NCI-H82 (cell line): Measurements from ENCODE around the gene RBBP5.
A peak's percentile ranks its signal among the peaks of the same experiment; 100 is the strongest.

Source experiments
- DNase-seq: peaks from one replicate; lab custom pipeline; 2025; lab: John Stamatoyannopoulos, UW

Gene RBBP5

GRCh38 chr1:205074084-205074483, 47.7 kb downstream of the RBBP5 start:
- no peak for DNase-seq

DNA sequence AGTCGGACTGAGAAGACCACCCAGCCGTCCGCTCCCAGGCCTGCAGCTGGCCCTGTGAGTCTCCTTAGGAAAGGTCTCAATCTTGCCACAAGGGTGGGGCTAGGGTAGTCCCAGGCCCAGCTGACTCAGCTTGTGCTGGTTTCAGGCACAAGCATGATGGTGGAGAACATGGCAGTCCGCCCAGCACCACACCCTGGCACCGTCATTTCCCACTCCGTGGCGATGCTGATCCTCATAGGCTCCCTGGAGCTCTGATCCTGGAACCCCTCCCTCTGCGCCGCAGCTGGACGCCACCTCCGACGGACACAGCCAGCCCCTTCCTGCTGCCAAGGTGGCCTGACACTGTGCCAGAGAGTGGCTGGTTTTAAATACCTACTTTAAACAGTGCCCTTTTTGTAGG, 48.3 kb downstream of the RBBP5 start:
- no peak for DNase-seq

GRCh38 chr1:205072881-205073280, 48.9 kb downstream of the RBBP5 start:
- DNase-seq = no peak

GRCh38 chr1:205072286-205072685, 49.5 kb downstream of the RBBP5 start:
- DNase-seq = no peak

- DNase-seq = no peak
Observed at GRCh38 chr1:205071801-205072200, 50.0 kb downstream of the RBBP5 start.

DNA sequence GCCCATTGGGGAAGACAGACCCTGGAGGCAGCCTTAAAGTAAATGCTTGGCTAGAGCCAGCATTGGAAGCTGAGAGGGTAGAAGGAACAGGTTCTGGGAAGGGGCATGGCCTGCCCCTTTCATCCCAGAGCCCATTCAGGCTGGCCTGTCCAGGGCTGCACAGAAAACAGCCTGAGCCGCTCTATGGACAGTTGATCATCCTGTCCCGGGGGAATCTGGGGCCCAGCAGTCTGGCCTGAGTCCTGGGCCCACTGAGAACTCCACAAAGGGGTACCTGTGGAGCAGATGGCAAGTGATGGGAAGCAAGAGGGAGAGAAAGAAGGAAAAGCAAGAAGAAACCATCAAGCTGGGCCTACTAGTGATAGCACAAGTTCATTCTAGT, 50.8 kb downstream of the RBBP5 start:
- no peak for DNase-seq

GRCh38 chr1:205069371-205070125, 52.2 kb downstream of the RBBP5 start:
- DNase-seq = no peak

- no peak for DNase-seq
Observed at GRCh38 chr1:205068457-205069040, 53.2 kb downstream of the RBBP5 start.

- DNase-seq = no peak
Observed at GRCh38 chr1:205068001-205068400, 53.8 kb downstream of the RBBP5 start.

DNA sequence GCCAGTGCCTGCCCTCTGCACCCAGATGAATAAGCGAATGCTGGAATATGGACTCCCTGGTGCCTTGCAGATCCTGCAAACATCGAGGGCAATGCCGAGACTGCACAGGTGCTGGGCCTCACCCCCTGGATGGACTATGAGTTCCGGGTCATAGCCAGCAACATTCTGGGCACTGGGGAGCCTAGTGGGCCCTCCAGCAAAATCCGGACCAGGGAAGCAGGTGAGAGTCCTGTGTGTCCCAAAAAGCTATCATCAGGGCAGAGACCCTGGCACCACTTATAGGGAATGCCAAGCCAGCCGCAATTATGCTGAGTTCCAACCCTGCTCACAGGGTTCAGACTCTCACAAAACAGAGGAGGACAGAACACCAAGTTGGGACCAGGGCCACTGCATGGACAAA, 54.7 kb downstream of the RBBP5 start:
- no peak for DNase-seq

DNA sequence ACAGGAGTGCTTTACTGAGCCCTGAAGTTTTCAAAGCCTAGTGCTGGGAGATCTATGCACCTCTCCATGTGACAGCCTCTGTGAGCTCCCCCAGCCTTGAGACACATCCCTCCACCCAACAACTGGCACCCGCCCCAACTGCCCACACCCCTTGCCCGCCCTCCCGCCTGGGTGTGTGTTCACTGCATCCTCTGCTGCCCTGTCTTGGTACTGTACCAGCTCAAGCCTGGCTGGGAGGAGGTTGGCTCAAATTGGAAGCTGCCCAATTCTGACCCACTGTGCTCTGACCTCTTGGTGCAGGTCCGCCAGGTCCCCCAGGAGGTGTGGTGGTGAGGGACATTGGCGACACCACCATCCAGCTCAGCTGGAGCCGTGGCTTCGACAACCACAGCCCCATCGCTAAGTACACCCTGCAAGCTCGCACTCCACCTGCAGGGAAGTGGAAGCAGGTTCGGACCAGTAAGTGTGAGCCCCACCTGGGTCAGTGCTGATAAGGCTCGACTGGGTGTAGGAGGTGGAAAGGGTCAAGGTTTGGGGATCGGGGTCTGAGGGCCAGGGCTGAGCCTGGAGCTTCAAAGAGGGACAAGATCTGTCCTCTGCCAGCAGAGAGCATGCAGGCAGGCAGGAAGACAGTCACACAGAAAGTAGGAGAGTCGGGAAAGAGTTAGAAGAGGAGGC, 55.5 kb downstream of the RBBP5 start:
- DNase-seq = no peak

- DNase-seq = no peak
Observed at GRCh38 chr1:205065666-205066065, 56.1 kb downstream of the RBBP5 start.

DNA sequence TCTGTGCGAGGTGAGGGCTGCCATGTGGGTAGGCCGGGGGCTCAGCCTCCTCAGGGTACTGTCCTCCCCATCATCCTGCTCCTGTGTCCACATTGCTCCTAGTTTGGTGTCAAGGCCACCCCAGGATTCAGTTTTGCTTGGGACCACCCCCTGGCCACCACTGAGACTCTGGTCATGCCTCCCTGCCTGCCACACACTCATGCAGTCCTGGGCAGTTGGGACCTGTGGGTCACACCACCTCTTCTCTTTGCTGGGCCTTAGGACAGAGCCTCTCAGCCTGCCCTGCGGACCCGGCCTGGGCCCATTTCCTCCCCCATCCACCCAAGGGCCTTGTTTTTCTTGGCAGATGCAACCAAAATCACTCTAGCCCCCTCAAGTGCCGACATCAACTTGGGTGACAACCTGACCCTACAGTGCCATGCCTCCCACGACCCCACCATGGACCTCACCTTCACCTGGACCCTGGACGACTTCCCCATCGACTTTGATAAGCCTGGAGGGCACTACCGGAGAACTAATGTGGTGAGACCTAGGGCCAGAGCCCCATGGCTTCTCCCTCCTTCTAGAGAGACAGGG, 56.9 kb downstream of the RBBP5 start:
- no peak for DNase-seq

DNA sequence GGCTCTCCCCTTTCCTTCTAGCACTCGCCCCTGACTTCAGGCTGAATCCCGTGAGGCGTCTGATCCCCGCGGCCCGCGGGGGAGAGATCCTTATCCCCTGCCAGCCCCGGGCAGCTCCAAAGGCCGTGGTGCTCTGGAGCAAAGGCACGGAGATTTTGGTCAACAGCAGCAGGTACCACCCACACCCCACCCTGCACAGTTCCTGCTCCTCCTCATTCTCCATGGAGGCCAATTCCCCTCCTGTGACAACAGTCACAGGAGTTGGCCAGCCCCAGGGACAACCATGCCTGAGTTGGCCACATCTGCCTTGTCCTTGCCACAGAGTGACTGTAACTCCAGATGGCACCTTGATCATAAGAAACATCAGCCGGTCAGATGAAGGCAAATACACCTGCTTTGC, 57.5 kb downstream of the RBBP5 start:
- no peak for DNase-seq

DNA sequence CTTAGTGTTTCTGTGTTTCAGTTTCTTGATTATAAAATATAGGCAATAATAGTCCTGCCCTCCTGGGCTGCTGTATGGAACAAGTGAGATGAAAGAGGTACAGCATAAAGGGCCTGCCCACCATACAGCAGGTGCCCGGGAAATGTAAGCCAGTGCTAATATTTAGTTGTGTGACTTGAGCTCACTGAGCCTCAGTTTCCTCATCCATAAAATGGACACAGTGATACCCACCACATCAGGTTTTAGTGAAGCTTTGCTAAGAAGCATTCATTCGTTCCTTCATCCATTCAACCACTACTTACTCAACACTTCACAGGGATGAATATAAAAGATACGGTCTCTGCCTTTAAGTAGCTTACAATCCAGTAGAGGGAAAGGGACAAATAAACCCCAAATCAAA, 58.9 kb downstream of the RBBP5 start:
- no peak for DNase-seq

GRCh38 chr1:205062319-205062718, 59.5 kb downstream of the RBBP5 start:
- peak; percentile 48 for DNase-seq

DNA sequence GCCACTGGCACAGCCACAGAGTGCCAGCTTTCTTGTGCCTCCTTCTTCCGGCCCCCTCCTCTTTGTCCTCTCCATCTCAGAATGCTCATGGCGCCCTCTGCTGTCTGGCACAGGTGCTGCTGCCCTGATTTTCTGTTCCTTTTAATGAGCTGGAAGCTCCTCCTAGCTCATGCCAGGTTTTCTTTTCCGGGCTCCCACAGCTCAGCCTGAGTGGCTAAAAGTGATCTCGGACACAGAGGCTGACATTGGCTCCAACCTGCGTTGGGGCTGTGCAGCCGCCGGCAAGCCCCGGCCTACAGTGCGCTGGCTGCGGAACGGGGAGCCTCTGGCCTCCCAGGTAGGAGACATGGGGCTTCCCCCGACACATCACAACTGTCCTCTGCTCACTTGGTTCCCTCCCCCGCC, 60.1 kb downstream of the RBBP5 start:
- peak; percentile 96 for DNase-seq

DNA sequence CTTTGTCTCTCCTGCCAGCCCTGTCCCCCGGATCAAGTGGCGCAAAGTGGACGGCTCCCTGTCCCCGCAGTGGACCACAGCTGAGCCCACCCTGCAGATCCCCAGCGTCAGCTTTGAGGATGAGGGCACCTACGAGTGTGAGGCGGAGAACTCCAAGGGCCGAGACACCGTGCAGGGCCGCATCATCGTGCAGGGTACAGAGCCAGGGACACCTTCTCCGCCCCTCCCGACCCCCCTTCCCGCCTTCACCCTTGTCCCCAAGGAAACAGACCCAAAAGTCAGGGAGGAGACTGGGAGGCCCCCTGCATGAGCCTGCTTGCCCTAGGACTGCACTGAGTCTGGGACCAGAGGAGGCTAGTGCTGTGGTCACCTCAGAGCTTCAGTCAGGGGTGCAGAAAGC, 60.6 kb downstream of the RBBP5 start:
- DNase-seq = no peak

GRCh38 chr1:205060746-205061145, 61.0 kb downstream of the RBBP5 start:
- no peak for DNase-seq

- DNase-seq = no peak
Observed at GRCh38 chr1:205059660-205060059, 62.1 kb downstream of the RBBP5 start.

- no peak for DNase-seq
Observed at GRCh38 chr1:205058853-205059252, 62.9 kb downstream of the RBBP5 start.

- no peak for DNase-seq
Observed at GRCh38 chr1:205057808-205058575, 63.8 kb downstream of the RBBP5 start.
